H1 (cell line): ENCODE measurements around the gene GADD45GIP1. TPM values are rescaled to one million over a fixed set of nuclear protein-coding genes. Genes with fewer than 3 reads are reported as not detected.

ENCODE experiments used
- ATF3 ChIP-seq: IDR thresholded peaks from 2 replicates; pipeline ENCODE4 v1.6.1; 2011; ENCODE audit warnings: low read depth, mild to moderate bottlenecking, low read length; ENCODE audit not compliant: insufficient read depth
- BACH1 ChIP-seq: IDR thresholded peaks from 2 replicates; pipeline ENCODE4 v1.6.1; 2012; ENCODE audit warnings: low read length, improper control_type of control experiment
- BRCA1 ChIP-seq: IDR thresholded peaks from 2 replicates; pipeline ENCODE4 v1.6.1; 2012; ENCODE audit warnings: low read depth, low read length, improper control_type of control experiment
- CTCF ChIP-seq, 3 experiments: IDR thresholded peaks; 1 replicate in 2 of 3; 2 replicates in 1 of 3; pipeline versions ENCODE4 v1.5.1 to v1.6.1; 2011; ENCODE audit warnings: low read length in 3 of 3, mild to moderate bottlenecking in 3 of 3, inconsistent platforms in 2 of 3, low read depth in 1 of 3, moderate library complexity in 1 of 3; ENCODE audit not compliant: insufficient read depth in 1 of 3; ENCODE audit errors: control extremely low read depth in 1 of 3
- EGR1 ChIP-seq: IDR thresholded peaks from 2 replicates; pipeline ENCODE4 v1.6.1; 2011; ENCODE audit warnings: low read depth, low read length, borderline replicate concordance
- HDAC2 ChIP-seq, 2 experiments: fragments of 300-600 bp in 1 of 2; sonication (generic) in 1 of 2; IDR thresholded peaks; 2 replicates each; pipeline ENCODE4 v1.6.1; 2011 to 2012; ENCODE audit warnings: low read depth in 2 of 2, low read length in 2 of 2, mild to moderate bottlenecking in 2 of 2, moderate library complexity in 2 of 2, borderline replicate concordance in 1 of 2, inconsistent platforms in 1 of 2
- JUND ChIP-seq: IDR thresholded peaks from 2 replicates; pipeline ENCODE4 v1.6.1; 2011; ENCODE audit warnings: mild to moderate bottlenecking, improper control_type of control experiment, low read length
- KDM4A ChIP-seq: IDR thresholded peaks from one replicate; pipeline ENCODE4 v1.7.1; 2012; ENCODE audit warnings: low read depth, mild to moderate bottlenecking, moderate library complexity, low read length, inconsistent platforms; ENCODE audit not compliant: severe bottlenecking
- MAX ChIP-seq: IDR thresholded peaks from 2 replicates; pipeline ENCODE4 v1.6.1; 2012; ENCODE audit warnings: inconsistent platforms
- NANOG ChIP-seq: IDR thresholded peaks from 2 replicates; pipeline ENCODE4 v1.6.1; 2011; ENCODE audit warnings: low read length, low read depth, mild to moderate bottlenecking, inconsistent platforms; ENCODE audit not compliant: insufficient read depth, poor library complexity, severe bottlenecking
- PHF8 ChIP-seq: fragments of 200-600 bp; sonication (generic); conservative IDR thresholded peaks from 2 replicates; pipeline ENCODE4 v1.7.1; 2012; ENCODE audit warnings: low read depth, mild to moderate bottlenecking, inconsistent platforms, low read length, moderate library complexity
- POLR2AphosphoS5 ChIP-seq: IDR thresholded peaks from 2 replicates; pipeline ENCODE4 v1.6.1; 2011; ENCODE audit warnings: low read depth, low read length
- RAD21 ChIP-seq, 2 experiments: IDR thresholded peaks in 1 of 2; conservative IDR thresholded peaks in 1 of 2; 2 replicates each; pipeline ENCODE4 v1.6.1; 2011; ENCODE audit warnings: low read depth in 2 of 2, low read length in 2 of 2, improper control_type of control experiment in 1 of 2, inconsistent platforms in 1 of 2, mild to moderate bottlenecking in 1 of 2, moderate library complexity in 1 of 2
- SRF ChIP-seq: IDR thresholded peaks from 2 replicates; pipeline ENCODE4 v1.6.1; 2011; ENCODE audit warnings: mild to moderate bottlenecking, low read depth, low read length, moderate library complexity
- TCF12 ChIP-seq: IDR thresholded peaks from 2 replicates; pipeline ENCODE4 v1.6.1; 2011; ENCODE audit warnings: low read depth, mild to moderate bottlenecking, low read length
- ZNF274 ChIP-seq: IDR thresholded peaks from 2 replicates; pipeline ENCODE4 v1.7.0; 2012; ENCODE audit warnings: low read length, borderline replicate concordance; ENCODE audit errors: extremely low read depth
- polyA plus RNA-seq, 7 experiments: library from polyadenylated mRNA; depleted of rRNA in 3 of 7; stranded (reverse) in 5 of 7; unstranded in 2 of 7; fragments of >200 nt in 5 of 7; fragments of 200-250 nt in 2 of 7; gene quantifications; 1 replicate in 5 of 7; 2 replicates in 1 of 7; 4 replicates in 1 of 7; pipeline versions ENCODE4 v1.2.1 to v1.2.3, GENCODE V29; 2011 to 2013; ENCODE audit warnings: missing spikeins in 2 of 7, mixed read lengths in 2 of 7
- total RNA-seq: library from RNA; stranded (reverse); fragmentation: NEBNext Ultra II Directional; extraction: Animal tissue kit (Norgen Biotek cat#: 25700); gene quantifications from 2 replicates; pipeline ENCODE4 v1.2.1, GENCODE V29; 2021

The GADD45GIP1 gene
- total and polyA plus RNA-seq, 2 of the 8 experiments (the other 6 are each of a cell fraction or from before 2014, with no cell fraction given) = 42.2 to 42.6 TPM

- peak; percentile 92 to 99 (median 99) for TF ChIP-seq CTCF (IDR thresholded peaks at IDR 0.05; ENCODE audit: control extremely low read depth in 1 of 3, insufficient read depth in 1 of 3, low read depth in 1 of 3, low read length in 3 of 3)
- 0 out of 2 replicates have a peak, but pooled peaks have one; percentile 34 for TF ChIP-seq TCF12
- 0 out of 2 replicates have a peak, but pooled peaks have one; percentile 38 for TF ChIP-seq ATF3
- peak; percentile 21 to 65; a peak in 2 of 4 replicates for TF ChIP-seq HDAC2 (IDR thresholded peaks at IDR 0.05; ENCODE audit: borderline replicate concordance in 1 of 2, low read depth in 2 of 2, low read length in 2 of 2)
- peak; percentile 28 for TF ChIP-seq KDM4A
- no peak for TF ChIP-seq ZNF274
- TF ChIP-seq PHF8 = 0 out of 2 replicates have a peak, but pooled peaks have one; percentile 32
- TF ChIP-seq SRF = 0 out of 2 replicates have a peak, but pooled peaks have one; percentile 8
- TF ChIP-seq EGR1 = no peak
- TF ChIP-seq JUND = no peak
- TF ChIP-seq BRCA1 = no peak
- TF ChIP-seq NANOG = peak; percentile 46
- peak; percentile 49; the same call in 1 of the 2 replicates for TF ChIP-seq POLR2AphosphoS5
- TF ChIP-seq RAD21 (IDR thresholded peaks at IDR 0.05 in 1 of 2, conservative IDR thresholded peaks at IDR 0.05 in 1 of 2; ENCODE audit: low read depth in 2 of 2, low read length in 2 of 2) = peak; percentile 54 to 65
- peak; percentile 44; the same call in 1 of the 2 replicates for TF ChIP-seq MAX
- TF ChIP-seq BACH1 = peak; percentile 50; the same call in 1 of the 2 replicates
Measured at GRCh38 chr19:12965017-12965811, 8.2 kb upstream of the GADD45GIP1 start (continued).
